GM21423 (cell line): ENCODE data around the gene WNT7A.

Experiments used
- ATAC-seq: cut with Tn5 transposase; IDR thresholded peaks from one replicate; pipeline ENCODE4 v1.9.1; 2021; ENCODE audit warnings: mild to moderate bottlenecking, moderate library complexity; ENCODE audit not compliant: unreplicated experiment

The WNT7A gene

DNA sequence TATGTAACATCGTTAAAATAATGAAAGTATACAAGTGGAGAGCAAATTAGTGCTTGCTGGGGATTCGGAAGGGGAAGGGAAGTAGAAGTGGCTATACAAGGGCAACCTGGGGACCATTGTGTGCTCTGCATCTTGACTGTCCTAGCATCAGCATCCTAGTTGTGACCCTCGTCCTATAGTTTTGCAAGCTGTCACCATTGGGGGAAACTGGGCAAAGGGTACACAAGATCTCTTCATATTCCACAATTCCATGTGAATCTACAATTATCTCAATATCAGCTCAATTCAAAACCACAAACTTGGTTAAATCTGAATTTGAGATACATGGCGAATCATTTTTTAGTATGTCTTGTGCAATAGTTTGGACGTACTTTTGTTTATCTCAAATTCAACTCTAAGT is 30.9 kb downstream of the WNT7A start:
- ATAC-seq, result no peak

DNA sequence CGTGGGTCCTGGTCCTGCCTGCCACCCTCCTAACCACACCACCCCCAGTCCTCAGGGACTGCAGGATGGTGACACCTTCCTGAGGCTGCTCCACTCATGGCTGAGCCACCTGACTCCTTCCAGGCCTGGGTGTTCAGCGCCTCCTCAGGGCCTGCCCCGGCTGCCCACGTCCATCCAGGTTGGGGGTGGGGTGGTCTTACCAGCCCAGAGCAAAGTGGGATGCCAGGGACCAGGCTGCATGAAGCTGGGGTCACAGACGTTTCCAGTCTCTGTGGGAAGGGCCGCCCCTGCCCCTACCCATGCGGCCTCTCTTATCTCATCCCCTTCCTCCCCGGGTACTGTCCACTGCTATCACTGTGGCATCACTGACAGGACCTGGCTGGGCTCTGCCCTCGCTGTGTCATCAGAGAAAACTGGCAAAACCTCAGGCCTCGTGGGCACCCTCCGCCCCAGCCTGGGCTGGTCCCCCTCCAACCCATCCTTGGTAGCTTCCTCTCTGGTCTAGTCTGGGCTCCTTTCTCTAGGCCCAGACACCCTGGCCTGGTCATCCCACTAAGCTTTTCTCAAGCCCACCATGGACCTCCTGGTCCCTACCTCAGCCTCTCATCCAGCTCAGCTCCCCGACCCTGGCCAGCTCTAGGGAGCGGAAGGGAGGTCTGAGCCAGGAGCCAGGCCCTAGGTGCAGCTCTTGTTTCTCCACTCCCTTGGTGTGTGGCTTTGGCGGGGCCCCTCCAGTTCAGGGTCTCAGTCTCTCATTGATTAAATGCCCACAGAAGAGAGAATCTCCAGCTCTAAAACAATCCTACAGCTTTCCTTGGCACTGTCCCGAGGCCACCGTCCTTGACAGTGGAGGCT is 32.9 kb downstream of the WNT7A start:
- no peak for ATAC-seq

DNA sequence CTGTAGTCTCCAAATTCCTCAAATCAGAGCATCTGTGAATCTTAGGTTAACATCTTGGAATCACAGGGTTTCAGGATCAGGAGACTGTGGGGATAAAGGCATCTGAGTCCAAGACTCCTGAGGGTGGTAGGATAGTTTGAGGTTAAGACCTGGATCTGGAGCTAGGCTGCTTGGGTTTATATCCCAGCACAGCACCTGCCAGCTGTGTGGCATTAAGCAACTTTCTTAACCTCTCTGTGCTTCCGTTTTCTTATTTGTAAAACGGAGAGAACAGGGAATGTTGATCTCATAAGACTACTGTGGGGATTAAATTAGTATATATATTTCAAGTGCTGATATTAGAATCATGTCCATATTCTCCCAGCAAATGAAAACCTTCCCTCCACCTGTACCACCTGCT is 33.6 kb downstream of the WNT7A start:
- ATAC-seq, result no peak

DNA sequence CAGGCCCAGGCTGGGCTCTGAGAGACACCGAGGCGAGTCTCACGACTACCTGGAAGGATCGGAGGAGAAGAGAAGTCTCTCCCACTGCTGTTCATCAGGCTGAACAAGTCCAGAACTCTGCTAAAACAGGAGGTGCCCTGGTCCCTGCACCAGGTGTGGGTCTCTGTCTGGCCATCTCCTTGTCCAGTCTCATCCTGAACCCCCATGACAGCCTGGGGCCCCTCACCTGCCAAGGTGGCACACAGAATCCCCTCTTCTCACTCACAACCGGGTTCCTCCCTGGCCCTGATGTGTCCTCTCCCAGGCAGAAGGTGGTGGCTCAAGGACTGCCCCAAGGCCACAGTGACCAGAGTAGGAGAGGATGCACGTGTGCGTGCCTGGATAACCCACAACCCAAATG is 34.1 kb downstream of the WNT7A start:
- ATAC-seq, result no peak

DNA sequence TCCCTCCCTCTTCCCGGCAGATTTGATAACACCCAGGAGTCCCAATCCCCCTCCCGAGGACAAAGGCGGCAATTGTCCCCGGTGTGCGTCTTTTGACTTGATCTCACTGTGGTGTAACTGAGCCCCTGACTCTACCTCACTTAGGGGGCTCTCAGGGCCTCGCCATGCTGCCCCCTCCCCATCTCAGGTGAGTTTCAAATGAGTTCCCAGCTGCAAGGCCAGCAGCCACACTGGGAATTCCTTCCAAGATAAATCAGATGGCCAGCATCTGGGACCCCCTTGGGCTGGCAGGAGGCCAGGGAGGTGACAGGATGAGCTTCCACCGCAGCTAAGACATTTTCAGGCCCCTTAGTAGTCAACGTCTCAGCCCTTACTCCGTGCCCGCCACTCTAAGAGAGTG is 35.0 kb downstream of the WNT7A start:
- ATAC-seq, result no peak

DNA sequence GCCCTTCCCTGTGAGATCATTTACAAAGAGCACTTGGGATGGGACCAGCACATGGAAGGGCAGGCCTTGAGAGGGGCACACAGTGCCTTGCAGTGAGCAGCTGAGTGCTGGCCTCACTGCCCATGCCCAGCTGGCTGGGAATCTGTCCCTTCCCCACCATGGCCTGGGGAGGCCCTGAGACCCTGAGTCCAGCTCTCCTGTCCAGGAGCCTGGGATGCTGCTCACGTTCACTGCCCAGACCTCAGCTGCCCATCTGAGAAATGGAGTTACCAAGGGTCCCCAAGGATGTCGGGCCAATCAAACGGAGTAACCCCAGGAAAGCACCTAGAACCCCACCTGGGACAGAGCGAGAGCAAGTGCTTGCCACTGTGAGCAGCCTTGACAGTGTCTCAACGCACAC is 35.6 kb downstream of the WNT7A start:
- no peak for ATAC-seq

DNA sequence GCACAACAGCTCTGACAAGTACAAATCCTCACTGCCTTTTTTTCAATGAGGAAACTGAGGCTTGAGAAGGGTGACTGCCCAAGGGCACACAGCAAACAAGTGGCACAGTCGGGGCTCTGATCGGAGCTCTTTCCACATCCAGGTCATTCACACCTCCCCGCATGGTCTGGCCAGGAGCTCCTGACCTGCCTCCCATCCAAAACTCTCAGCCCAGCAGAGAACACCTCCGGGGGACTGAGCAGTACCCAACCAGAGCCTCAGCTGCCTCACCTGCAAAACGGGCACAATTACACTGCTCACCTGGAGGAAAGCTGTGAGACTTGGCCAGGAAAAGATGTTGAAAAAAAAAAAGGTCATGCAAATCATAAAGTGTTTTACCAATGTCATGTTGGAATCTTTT is 36.5 kb downstream of the WNT7A start:
- no peak for ATAC-seq

DNA sequence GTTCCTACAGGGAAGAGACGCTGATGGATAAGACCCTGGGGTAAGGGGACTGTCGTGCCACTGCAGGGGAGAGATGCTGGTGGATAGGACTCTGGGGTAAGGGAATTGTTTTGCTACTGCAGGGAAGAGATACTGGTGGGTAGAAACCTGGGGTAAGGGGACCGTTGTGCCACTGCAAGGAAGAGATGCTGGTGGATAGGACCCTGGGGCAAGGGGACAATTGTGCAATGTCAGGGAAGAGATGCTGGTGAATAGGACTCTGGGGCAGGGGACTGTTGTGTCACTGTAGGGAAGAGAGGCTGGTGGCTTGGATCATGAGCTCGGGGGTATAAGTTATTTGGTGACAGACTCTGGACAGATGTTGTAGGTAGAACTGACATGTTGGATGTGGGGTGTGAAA is 37.6 kb downstream of the WNT7A start:
- no peak for ATAC-seq

DNA sequence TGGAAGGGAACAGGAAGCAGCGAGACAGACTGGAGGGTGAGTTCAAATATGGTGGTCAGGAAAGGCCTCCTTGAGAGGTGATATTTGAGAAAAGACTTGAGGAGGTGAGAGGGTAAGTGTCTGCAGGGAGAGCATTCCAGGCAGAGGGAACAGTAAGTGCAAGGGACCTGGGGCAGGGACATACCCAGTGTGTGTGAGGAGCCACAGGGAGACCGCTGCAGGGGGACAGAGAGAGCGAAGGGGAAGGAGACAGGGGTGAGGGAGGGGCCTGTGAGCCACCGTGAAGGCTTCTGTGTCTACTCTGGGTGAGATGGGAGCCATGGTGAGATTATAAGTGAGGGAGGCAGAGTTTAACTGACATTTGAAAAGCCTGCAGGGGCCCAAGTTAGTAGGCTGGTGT is 38.0 kb downstream of the WNT7A start:
- no peak for ATAC-seq

DNA sequence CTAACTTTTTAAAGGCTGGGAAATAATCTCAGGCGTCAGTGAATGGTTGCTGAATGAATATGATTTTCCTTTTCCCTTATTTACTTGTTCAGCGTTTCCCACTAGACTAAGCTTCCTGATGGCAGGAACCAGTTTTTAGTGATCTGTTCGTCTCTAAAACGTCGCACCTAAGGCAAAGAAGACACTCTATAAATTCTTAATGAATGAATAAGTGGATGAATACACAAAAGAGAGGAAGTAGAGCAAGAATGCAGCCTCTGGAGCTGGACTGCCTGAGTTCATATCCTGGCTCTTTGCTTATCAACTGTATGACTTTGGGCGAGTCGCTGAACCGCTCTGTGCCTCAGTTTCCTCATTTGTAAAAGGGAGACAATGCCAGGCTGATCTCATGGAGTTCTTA is 38.7 kb downstream of the WNT7A start:
- ATAC-seq, result no peak

DNA sequence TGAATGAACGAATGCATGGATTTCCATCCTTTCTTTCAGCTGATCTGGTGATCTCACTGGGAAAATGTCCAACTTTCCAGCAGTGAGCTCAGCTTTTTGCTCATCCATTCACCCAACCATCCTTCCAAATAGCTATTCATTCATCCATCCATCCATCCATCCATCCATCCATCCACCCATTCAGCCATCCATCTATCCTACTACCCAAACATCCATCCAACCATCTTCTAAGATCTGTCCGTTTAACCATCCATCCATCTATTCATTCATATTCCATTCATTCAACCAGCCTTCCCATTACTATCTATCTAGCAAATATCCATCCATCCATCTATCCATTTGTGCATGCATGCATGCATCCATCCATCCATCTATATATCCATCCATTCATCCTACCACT is 39.4 kb downstream of the WNT7A start:
- no peak for ATAC-seq

DNA sequence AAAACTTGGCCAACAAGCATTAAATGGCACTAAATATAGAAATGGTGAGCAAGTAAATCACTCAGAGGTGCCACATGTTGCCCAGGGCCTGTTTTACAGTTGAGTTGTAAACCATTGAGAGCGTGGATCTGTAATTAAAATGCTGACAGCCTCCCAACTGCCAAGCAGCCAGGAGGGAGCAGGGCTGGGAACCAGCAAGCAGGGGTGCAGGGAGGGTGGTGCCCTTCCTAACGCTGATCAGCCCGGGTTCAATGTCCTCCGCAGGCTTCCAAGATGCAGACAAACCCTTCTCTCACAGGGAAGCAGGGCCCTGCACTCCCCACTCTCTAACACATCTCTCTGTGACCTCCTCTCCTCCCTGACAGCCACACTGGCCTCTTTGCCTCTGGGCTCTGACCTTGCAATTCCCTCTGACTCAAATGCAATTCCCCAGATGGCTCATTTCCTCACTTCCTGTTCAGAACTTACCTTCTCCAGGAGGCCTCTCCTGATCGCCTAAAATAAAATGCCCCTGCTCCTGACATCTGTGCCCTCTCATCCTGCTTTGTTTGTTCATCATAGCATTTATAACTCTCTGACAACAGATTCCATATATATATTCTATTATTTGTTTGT is 40.0 kb downstream of the WNT7A start:
- ATAC-seq, result no peak

DNA sequence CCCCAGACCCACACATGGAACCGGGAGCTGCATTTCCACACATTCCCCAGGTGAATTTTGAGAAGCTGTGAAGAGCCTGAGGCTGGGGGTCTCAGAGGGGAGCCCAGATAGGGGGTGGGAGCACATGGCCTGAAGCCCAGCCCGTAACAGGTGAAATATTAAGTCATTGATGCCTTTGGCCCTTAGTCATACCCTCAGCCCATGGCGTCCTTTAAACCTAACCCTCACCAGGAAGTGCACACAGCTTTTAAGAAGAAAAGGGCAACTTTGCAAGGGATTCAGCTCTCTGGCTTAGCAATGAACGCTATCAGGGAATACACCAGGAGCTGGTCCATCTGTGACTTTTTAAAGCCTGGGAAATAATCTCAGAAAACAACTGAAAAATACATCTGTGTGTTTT is 40.6 kb downstream of the WNT7A start:
- no peak for ATAC-seq

DNA sequence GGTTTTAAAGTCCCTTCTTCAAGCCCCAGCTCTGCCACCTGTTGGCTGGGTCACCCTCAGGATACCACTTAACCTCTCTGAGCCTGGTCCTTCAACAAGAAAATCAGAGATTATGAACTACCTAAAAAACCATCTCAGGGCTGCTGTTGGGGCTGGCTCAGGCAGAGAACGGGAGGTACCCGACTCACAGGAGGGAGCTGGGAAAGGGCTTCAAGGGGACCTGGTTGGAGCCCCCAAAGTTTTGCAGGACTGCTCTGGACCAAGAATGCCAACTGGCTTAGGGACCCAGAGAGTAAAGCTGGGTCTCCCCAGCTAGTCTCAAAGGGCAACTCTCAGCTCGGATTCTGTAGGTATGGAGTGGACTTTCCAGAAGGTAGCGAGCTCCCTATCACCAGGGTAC is 41.5 kb downstream of the WNT7A start:
- no peak for ATAC-seq

DNA sequence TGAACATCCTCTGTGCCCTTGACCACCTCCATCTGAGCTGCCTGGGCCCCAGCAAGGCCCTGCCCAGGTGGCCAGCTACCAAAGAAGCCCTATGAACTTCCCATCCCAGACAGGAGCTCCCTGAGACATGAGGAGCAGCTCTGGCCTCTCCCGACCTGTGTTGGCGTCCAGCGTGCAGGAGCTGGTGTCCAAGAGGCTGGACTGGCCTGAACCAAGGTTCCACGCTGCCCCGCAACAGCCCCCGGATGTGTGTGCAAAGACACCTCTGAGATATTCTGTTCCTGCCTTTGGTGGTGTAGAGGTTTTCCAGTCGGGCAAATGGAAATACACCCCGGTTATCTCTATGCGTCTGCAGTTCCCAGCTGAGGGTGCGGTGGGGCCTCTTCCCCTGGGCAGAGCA is 42.1 kb downstream of the WNT7A start:
- no peak for ATAC-seq

DNA sequence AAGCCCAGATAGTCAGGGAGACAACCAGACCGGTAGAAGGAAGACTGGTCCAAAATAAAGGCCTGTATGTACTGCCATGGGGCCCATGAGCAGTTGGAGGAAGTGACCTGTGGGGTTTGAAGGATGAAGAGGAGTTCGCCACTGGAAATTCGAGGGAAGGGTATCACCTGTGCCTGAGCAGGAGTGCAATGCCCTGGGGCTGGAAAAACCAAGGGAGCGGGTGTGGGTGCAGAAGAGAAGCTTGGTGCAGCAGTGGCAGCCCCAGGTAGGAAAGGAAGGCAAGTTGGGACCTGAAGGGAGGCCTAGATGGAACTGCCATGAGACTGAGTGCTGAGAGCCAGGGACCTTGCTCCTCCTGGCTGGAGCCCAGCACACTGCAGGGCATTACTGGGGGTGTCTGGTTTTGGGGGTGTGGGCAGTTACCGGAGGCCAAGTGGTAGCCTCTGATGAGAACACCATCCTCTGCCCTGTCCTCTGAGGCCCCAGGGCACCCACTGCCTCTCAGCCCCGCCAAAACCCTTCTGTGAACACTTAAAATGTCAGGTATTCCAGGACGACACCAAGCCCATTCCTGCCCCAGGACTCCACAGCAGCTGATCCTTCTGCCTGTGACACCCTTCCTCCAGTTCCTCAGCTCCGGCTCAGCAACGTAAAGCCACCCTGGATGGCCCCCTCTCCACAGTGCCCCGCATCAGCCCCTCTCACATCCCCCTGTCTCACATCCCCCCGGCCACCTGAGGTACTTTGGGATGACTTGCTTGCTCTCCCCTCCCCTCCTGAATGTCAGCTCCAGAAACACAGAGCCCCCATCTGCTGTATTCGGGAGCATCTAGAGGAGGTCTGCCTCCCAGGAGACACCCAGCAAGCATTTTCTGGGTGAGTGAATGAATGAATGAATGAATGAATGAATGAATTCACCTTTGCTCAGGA is 42.9 kb downstream of the WNT7A start:
- no peak for ATAC-seq

DNA sequence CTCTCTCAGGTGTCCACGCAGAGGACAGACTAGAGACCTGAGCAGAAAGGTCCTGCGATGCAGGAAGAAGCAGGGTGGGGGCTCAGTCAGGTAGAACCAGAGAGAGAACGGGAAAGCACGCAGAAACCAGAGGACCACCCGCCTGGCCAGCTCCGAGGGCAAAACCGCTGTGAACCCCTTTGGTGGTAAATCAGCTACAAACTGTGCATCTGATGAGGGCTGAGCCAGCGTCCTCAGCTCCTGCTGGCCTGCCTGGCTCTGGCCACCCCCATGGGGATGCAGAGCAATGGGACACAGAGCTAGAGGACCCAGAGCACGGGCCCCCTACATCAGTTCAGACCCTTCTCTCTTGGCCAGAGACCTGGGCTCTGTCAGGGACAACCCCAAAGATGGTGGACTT is 44.6 kb downstream of the WNT7A start:
- no peak for ATAC-seq

DNA sequence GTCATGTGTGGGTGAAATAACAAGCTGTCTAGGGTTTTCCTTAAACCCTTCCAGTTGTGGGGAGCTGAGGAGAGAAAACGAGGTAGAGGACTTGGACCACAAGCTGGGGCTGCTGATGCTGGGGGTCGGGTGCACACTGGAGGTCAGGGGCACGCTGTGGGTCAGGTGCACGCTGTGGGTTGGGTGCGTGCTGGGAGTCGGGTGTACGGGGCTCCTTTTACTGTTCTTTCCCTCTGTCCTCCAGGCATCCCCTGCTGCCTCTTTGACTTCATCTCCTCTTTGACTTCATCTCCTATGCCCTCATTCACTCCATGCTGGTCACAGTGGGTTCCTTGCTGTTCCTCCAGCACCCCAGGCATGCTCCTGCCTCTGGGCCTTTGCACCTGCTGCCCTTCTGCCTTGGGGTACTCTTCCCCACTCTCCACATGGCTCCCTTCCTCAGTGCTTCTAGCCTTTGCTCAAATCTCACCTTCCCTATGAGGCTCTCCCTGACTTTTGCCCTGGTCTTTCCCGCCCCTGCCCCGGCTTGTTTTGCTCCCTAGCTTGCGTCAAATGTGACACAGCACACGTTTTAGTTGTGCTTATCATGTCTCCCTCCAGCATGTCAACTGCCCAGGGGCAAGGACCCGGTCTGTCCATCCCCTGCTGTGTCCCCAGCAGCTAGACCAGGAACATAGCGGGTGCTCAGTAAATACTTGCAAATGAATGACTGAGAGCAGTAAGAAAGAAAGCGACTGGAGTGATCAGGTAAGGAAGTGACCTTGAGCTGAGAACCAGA is 45.4 kb downstream of the WNT7A start:
- no peak for ATAC-seq

DNA sequence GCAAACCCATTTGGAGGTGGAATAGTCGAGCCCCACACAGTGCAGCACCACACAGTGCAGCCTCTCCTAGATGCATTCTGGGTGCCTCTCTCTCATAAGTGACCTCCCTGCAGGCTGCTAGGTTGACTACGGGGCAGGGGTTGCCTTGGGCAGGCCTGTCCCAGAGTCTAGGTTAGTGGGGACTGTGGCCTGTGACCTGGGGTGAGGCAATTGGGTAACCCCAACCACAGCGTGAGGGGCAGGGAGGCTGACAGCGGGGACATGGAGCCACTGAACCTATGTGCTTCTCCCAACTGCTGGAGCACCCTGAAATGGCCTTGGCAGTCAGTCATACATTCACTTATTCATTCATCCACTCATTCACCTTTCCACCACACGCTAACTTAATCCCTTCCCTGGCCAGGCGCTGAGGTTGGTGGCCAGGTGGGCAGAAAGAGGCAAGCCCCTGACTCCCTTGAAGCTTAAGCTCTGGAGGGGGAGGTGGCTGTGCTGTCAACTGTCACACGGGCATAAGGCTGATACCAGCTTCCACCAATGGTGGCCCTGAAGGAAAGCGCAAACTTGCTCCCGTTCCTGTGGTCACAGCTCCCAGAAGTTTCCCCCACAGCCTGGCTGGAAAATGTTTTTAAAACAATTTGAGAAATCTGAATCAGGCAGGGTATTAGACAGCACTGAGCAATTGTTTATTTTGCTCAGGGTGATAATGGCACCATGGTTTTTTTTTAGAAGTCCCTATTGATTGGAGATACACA is 46.2 kb downstream of the WNT7A start:
- no peak for ATAC-seq

DNA sequence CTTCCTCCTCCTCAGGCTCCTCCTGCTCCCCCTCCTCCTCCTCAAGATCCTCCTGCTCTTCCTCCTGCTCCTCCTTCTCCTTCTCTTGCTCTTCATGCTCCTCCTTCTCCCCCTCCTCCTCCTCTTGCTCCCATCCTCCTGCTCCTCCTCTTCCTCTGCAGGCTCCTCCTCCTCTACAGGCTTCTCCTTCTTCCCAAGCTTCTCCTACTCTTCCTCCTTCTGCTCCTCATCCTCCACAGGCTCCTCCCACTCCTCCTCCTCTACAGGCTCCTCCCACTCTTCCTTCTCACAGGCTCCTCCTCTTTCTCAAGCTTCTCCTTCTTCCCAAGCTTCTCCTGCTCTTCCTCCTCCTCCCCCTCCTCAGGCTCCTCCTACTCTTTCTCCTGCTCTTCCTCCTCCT is 47.7 kb downstream of the WNT7A start:
- ATAC-seq, result no peak
